ENCODE results near the gene CELSR1. TPM values are rescaled to one million over a fixed set of nuclear protein-coding genes. Genes with fewer than 3 reads are reported as not detected.

Gene CELSR1
- polyA plus RNA-seq, result 0.07 and 0.13 TPM in 2 replicates

DNA sequence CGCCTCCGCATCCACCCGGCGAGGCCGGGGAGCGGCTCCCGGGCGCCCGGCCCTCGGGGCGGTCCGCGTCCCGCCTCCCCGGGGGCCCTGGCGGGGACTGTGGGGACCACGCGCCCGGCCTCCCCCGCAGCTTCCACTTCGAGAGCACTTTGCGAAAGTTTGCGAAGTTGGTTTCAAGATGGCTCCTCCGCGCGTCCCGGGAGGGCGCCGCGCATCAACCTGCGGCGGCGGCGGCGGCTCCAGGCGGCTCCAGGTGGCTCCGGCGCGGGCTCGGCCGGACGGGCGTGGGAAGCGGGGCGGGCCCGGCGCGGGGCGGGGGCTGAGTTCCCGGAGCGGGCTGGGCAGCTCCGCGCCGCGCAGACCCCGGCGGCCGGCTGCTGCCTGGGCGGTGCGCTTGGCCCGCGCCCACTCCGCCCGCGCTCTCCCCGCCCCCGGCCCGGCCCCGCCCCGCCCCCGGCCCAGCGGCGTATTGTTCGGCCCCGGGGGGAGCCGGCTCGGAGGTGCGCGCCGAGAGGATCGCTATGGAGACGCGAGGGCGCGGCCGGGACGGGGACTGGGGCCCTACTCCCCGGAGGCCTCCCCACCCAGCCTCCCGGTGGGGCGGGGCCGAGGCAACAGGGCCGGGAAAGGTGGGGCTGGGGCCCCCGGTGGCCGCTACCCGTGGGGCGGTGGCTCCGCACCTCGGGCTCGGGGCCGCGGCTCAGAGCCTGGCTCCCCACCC, at the start of gene CELSR1:
TSS of gene CELSR1 (minus strand) at position 396 of the 721 bp plus-strand sequence. CDS start 450 bp downstream, outside the sequence.

GRCh38 chr22:46335201-46336118, 202.0 kb downstream of the CELSR1 start, which contains the start of gene TRMU:
TRMU (plus strand) TSS chr22:46335714; CDS start chr22:46335765, 51 bp downstream.

Other genes with a start within 250 kb of the CELSR1 start
- not detected in 2 replicates for gene GTSE1, start 240.8 kb downstream of the CELSR1 start, polyA plus RNA-seq
- gene TRMU, start 201.9 kb downstream of the CELSR1 start, polyA plus RNA-seq, result 2.4 and 2.9 TPM in 2 replicates
- 1.9 and 2.9 TPM in 2 replicates for gene GRAMD4, start 82.8 kb upstream of the CELSR1 start, polyA plus RNA-seq
- gene CERK, start 200.6 kb upstream of the CELSR1 start, polyA plus RNA-seq, result 52.3 and 63.6 TPM in 2 replicates
- gene TBC1D22A, start 225.0 kb upstream of the CELSR1 start, polyA plus RNA-seq, result 1.6 and 2.9 TPM in 2 replicates